ENCODE results near the gene ERICH2.

Gene ERICH2

GRCh38 chr2:170846314-170846713 is 76.1 kb downstream of the ERICH2 start:
- DNase-seq = no peak

- DNase-seq = no peak
These were observed 77.5 kb downstream of the ERICH2 start for GRCh38 chr2:170847716-170848115.

All from islet precursor cell (in vitro differentiated cells).